SK-N-SH treated with all-trans-retinoic acid at 6 μM for 48 hours (cell line): ENCODE data around the gene IL17RD.
"Not testable (repeated sequence)": the region's sequence is repeated elsewhere in the genome, so short reads cannot be mapped to it uniquely, and the experiment has no call there.

ENCODE experiments used
- ATAC-seq: fragments of 200-7000 bp; cut with Tn5 transposase; 3 replicates; pipeline ENCODE4 v1.9.1; 2020; ENCODE audit warnings: mild to moderate bottlenecking, moderate library complexity
- ARNTL ChIP-seq: fragments of 450-650 bp; formaldehyde crosslinking; IDR thresholded peaks from 2 replicates; pipeline ENCODE4 v1.5.0; 2020; ENCODE audit warnings: low read depth, mild to moderate bottlenecking, moderate library complexity, borderline replicate concordance
- BACH2 ChIP-seq: fragments of 250-450 bp; sonication (Bioruptor Pico); IDR thresholded peaks from 2 replicates; pipeline ENCODE4 v1.9.0; 2021; ENCODE audit warnings: mild to moderate bottlenecking, borderline replicate concordance
- CREB5 ChIP-seq: fragments of 250-450 bp; sonication (Bioruptor Pico); IDR thresholded peaks from 2 replicates; pipeline ENCODE4 v1.5.1; 2020; ENCODE audit warnings: low read depth, mild to moderate bottlenecking, moderate library complexity
- CSDC2 ChIP-seq: fragments of 250-450 bp; sonication (Bioruptor Pico); IDR thresholded peaks from 2 replicates; pipeline ENCODE4 v1.5.0; 2020; ENCODE audit warnings: mild to moderate bottlenecking, moderate library complexity
- CSRNP3 ChIP-seq: fragments of 250-450 bp; sonication (Bioruptor Pico); IDR thresholded peaks from 2 replicates; pipeline ENCODE4 v1.5.1; 2021; ENCODE audit warnings: mild to moderate bottlenecking, moderate library complexity
- ESRRG ChIP-seq: fragments of 250-450 bp; sonication (Bioruptor Pico); IDR thresholded peaks from 2 replicates; pipeline ENCODE4 v1.6.1; 2021; ENCODE audit warnings: mild to moderate bottlenecking
- OSR1 ChIP-seq: fragments of 250-450 bp; sonication (Bioruptor Pico); IDR thresholded peaks from 2 replicates; pipeline ENCODE4 v1.8.0; 2022; ENCODE audit warnings: moderate library complexity, mild to moderate bottlenecking, inconsistent platforms
- PATZ1 ChIP-seq: fragments of 250-450 bp; sonication (Bioruptor Pico); IDR thresholded peaks from 2 replicates; pipeline ENCODE4 v1.8.0; 2020; ENCODE audit warnings: mild to moderate bottlenecking, moderate library complexity, borderline replicate concordance
- POU6F1 ChIP-seq: fragments of 250-450 bp; sonication (Bioruptor Pico); IDR thresholded peaks from 2 replicates; pipeline ENCODE4 v1.8.0; 2021; ENCODE audit warnings: low read depth, mild to moderate bottlenecking, moderate library complexity, borderline replicate concordance
- PPARA ChIP-seq: fragments of 250-450 bp; sonication (Bioruptor Pico); IDR thresholded peaks from 2 replicates; pipeline ENCODE4 v1.5.0; 2020; ENCODE audit warnings: mild to moderate bottlenecking, borderline replicate concordance
- RARB ChIP-seq: fragments of 250-450 bp; sonication (Bioruptor Pico); IDR thresholded peaks from 2 replicates; pipeline ENCODE4 v1.8.0; 2021; ENCODE audit warnings: mild to moderate bottlenecking, moderate library complexity
- SNAI2 ChIP-seq: fragments of 250-450 bp; sonication (Bioruptor Pico); IDR thresholded peaks from 2 replicates; pipeline ENCODE4 v1.5.0; 2020; ENCODE audit warnings: mild to moderate bottlenecking, moderate library complexity
- TOX ChIP-seq: fragments of 250-450 bp; sonication (Bioruptor Pico); IDR thresholded peaks from 2 replicates; pipeline ENCODE4 v1.8.0; 2021; ENCODE audit warnings: mild to moderate bottlenecking, moderate library complexity, borderline replicate concordance
- TSHZ2 ChIP-seq: fragments of 250-450 bp; sonication (Bioruptor Pico); IDR thresholded peaks from 2 replicates; pipeline ENCODE4 v1.5.0; 2020; ENCODE audit warnings: mild to moderate bottlenecking, moderate library complexity
- ZC3H10 ChIP-seq: fragments of 250-450 bp; sonication (Bioruptor Pico); IDR thresholded peaks from 2 replicates; pipeline ENCODE4 v1.5.1; 2021; ENCODE audit warnings: mild to moderate bottlenecking, moderate library complexity
- ZFP30 ChIP-seq: fragments of 450-650 bp; formaldehyde crosslinking; IDR thresholded peaks from 2 replicates; pipeline ENCODE4 v1.5.0; 2022; ENCODE audit warnings: mild to moderate bottlenecking, moderate library complexity
- ZNF565 ChIP-seq: fragments of 450-650 bp; formaldehyde crosslinking; conservative IDR thresholded peaks from 2 replicates; pipeline ENCODE4 v1.5.0; 2020; ENCODE audit warnings: low read depth, mild to moderate bottlenecking, moderate library complexity
- ZNF8 ChIP-seq: fragments of 450-650 bp; formaldehyde crosslinking; IDR thresholded peaks from 2 replicates; pipeline ENCODE4 v1.5.0; 2020; ENCODE audit warnings: mild to moderate bottlenecking, moderate library complexity

The IL17RD gene

GRCh38 chr3:57086201-57086600 lies 79.0 kb downstream of the IL17RD start:
- TF ChIP-seq TSHZ2 (CRISPR knock-in tag) (no peak), PPARA (no peak), BACH2 (CRISPR knock-in tag) (no peak), ARNTL (CRISPR knock-in tag) (no peak), ZNF8 (CRISPR knock-in tag) (no peak), TOX (CRISPR knock-in tag) (no peak), POU6F1 (CRISPR knock-in tag) (no peak), ZFP30 (CRISPR knock-in tag) (no peak), RARB (CRISPR knock-in tag) (no peak), ZC3H10 (CRISPR knock-in tag) (no peak), CSDC2 (no peak), PATZ1 (CRISPR knock-in tag) (no peak), CREB5 (CRISPR knock-in tag) (no peak), ZNF565 (CRISPR knock-in tag) (no peak)
- no peak for ATAC-seq

GRCh38 chr3:57085211-57085610 lies 79.9 kb downstream of the IL17RD start:
- no peak for TF ChIP-seq CSRNP3
- no peak for TF ChIP-seq BACH2 (CRISPR knock-in tag)
- TF ChIP-seq OSR1 (CRISPR knock-in tag): no peak
- TF ChIP-seq POU6F1 (CRISPR knock-in tag): no peak
- TF ChIP-seq ESRRG: no peak
- TF ChIP-seq ZFP30 (CRISPR knock-in tag): no peak
- TF ChIP-seq SNAI2 (CRISPR knock-in tag): no peak
- TF ChIP-seq TSHZ2 (CRISPR knock-in tag): no peak
- no peak for TF ChIP-seq CREB5 (CRISPR knock-in tag)
- TF ChIP-seq PPARA: no peak
- no peak for TF ChIP-seq RARB (CRISPR knock-in tag)
- TF ChIP-seq ZC3H10 (CRISPR knock-in tag): no peak
- no peak for TF ChIP-seq ZNF565 (CRISPR knock-in tag)
- TF ChIP-seq, all 23 proteins: peak for 0
- ATAC-seq: no peak

- ATAC-seq: not testable (repeated sequence)
Observed at GRCh38 chr3:57083266-57083995, 81.7 kb downstream of the IL17RD start.
